HFFc6 (cell line): ENCODE data around the gene MFAP5. TPM values are rescaled to one million over a fixed set of nuclear protein-coding genes. Genes with fewer than 3 reads are reported as not detected.

Experiments used
- DNase-seq: peaks from one replicate; pipeline ENCODE4 v3.0.0-alpha.2; 2018
- H3K27ac Mint-ChIP-seq: 2 replicates; pipeline ENCODE4 v1.8.0; 2020; ENCODE audit warnings: mild to moderate bottlenecking, mixed read lengths
- H3K27me3 Mint-ChIP-seq: 2 replicates; pipeline ENCODE4 v1.8.0; 2021; ENCODE audit warnings: mild to moderate bottlenecking, moderate library complexity, mixed read lengths; ENCODE audit not compliant: insufficient read depth
- H3K36me3 Mint-ChIP-seq: 2 replicates; pipeline ENCODE4 v1.8.0; 2021; ENCODE audit warnings: low read depth, mixed read lengths
- H3K4me1 Mint-ChIP-seq: 2 replicates; pipeline ENCODE4 v1.8.0; 2020; ENCODE audit warnings: low read depth, mixed read lengths
- H3K4me3 Mint-ChIP-seq: 2 replicates; pipeline ENCODE4 v1.8.0; 2020; ENCODE audit warnings: mild to moderate bottlenecking, moderate library complexity, mixed read lengths
- H3K9me3 Mint-ChIP-seq: 2 replicates; pipeline ENCODE4 v1.8.0; 2020; ENCODE audit warnings: mild to moderate bottlenecking, mixed read lengths
- CTCF ChIP-seq: fragments of 200-600 bp; sonication (generic); IDR thresholded peaks from 2 replicates; pipeline ENCODE4 v1.5.0; 2021; ENCODE audit warnings: antibody characterized with exemption, mild to moderate bottlenecking
- total RNA-seq, 6 experiments: library from RNA; stranded (reverse); fragmentation: NEBNext Ultra II Directional; extraction: Animal tissue kit (Norgen Biotek cat#: 25700); gene quantifications; 2 replicates in 1 of 6; 3 replicates in 5 of 6; pipeline ENCODE4 v1.2.3, GENCODE V29; 2021

The MFAP5 gene
- total RNA-seq, 6 experiments from 2014 or later: 42.1 to 194 (median 167) TPM

GRCh38 chr12:8603286-8603685 is 59.3 kb downstream of the MFAP5 start:
- Mint-ChIP-seq H3K36me3 (no peaks in the 10 kb centered on the region), H3K4me1 (no peaks in the 10 kb centered on the region; the same call in 1 of the 2 replicates), H3K27ac (no peak overlapping the region), H3K27me3 (peaks cover 23% of the 10 kb centered on the region), H3K9me3 (peaks cover 5% of the 10 kb centered on the region; the same call in 1 of the 2 replicates), H3K4me3 (no peak overlapping the region)
- DNase-seq: no peak
- TF ChIP-seq CTCF: no peak

- no peak for DNase-seq
- Mint-ChIP-seq H3K36me3 (no peaks in the 10 kb centered on the region), H3K9me3 (peaks cover 5% of the 10 kb centered on the region; the same call in 1 of the 2 replicates), H3K4me3 (no peak overlapping the region), H3K4me1 (no peaks in the 10 kb centered on the region), H3K27ac (no peak overlapping the region), H3K27me3 (peaks cover 3% of the 10 kb centered on the region; the same call in 1 of the 2 replicates)
- TF ChIP-seq CTCF: no peak
These were observed 66.1 kb downstream of the MFAP5 start for GRCh38 chr12:8596561-8596960.

Other genes starting within 250 kb of the MFAP5 start
- gene CLEC6A, start 206.9 kb downstream of the MFAP5 start, total RNA-seq: not detected
- gene CLEC4D, start 149.3 kb downstream of the MFAP5 start, total RNA-seq: not detected
- not detected for gene CLEC4E, start 121.9 kb downstream of the MFAP5 start, total RNA-seq
- gene AICDA, start 50.0 kb downstream of the MFAP5 start, total RNA-seq: not detected
- 10 to 100 TPM in 1 of 6 experiments, 1 to 10 TPM in 5; 8.5 to 10.7 (median 9.0) TPM for gene RIMKLB, start 35.2 kb upstream of the MFAP5 start, total RNA-seq
- gene A2ML1, start 159.8 kb upstream of the MFAP5 start, total RNA-seq: not detected